SH-SY5Y (cell line): ENCODE data around the gene SLX9.

Experiments used
- GATA2 ChIP-seq: IDR thresholded peaks from 2 replicates; pipeline ENCODE4 v1.6.1; 2011; ENCODE audit warnings: mild to moderate bottlenecking, low read depth, low read length
- GATA3 ChIP-seq: IDR thresholded peaks from 2 replicates; pipeline ENCODE4 v1.6.1; 2011; ENCODE audit warnings: low read depth, mild to moderate bottlenecking, low read length, moderate library complexity

DNA sequence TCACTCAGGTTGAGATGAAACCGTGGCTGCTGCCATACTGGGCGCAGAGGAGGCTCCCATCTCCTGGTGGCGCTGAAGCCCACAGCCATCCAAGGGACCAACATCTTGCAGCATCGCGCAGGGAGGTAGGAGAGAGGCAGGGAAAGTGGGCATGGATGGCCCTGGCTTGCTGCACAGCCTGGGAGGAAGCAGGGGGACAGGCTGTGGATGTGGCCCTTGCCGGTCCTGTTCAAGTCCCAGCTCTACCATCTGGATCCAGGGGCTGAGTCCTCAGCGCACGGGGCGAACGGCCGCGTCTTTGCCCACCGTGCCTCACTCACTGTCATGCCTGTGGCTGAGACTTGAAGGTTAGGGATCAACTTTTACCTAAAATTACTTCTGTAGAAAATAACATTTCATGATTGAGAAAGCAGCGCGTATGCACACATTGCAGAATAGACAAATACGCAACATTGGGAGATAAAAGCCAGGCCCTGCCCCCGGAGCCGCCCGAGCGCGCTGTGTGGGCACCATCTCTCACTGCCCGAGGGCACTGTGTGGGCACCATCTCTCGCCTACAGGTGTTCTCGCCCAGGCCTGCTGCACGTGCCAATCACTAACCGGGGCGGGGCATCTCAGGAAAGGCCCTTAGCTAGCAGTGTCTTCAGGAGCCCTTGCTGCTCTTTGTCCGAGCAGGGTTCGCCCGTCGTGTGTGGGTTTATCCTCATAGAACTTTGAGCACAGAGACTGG lies 11.5 kb downstream of the SLX9 start:
- TF ChIP-seq GATA2: no peak
- TF ChIP-seq GATA3: no peak
